GM18508 (cell line): ENCODE results near the gene ANP32E.
"Not testable (repeated sequence)": the region's sequence is repeated elsewhere in the genome, so short reads cannot be mapped to it uniquely, and the experiment has no call there.

Experiments used
- ATAC-seq: cut with Tn5 transposase; IDR thresholded peaks from one replicate; pipeline ENCODE4 v1.9.1; 2021; ENCODE audit warnings: moderate number of reproducible peaks; ENCODE audit not compliant: insufficient read depth, unreplicated experiment

The ANP32E gene

DNA sequence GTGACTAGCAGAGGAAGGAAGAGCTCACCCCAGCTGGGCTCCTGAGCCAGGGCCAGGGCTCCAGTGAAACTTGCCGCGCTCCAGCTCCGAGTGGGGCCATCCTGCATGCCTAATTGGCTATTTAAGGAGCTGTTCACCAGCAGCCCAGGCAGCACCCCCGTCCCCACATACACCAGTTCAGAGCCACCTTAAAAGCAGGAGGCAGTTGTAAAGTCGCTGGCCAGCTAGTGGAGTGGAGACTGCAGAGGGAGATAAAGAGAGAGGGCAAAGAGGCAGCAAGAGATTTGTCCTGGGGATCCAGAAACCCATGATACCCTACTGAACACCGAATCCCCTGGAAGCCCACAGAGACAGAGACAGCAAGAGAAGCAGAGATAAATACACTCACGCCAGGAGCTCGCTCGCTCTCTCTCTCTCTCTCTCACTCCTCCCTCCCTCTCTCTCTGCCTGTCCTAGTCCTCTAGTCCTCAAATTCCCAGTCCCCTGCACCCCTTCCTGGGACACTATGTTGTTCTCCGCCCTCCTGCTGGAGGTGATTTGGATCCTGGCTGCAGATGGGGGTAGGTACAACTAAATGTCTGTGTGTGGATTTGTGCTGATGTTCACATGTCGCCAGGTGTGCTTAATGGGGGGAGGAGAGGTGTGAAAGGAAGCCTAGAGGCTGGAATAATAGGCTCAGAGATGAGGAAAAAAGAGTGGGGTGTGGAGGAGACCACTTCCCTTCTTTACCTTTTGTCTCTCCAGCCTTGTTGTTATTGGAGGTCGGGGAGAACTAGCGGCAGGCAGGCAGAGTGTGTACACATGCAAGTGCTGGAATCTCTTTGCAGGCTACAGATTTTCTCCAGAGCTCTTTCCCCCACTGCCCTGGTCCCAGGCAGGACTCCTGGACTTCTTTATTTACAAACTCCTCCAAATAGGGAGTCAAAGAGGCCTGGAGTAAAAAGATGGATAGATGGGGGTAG is 22.0 kb upstream of the ANP32E start, which contains the start of gene CA14:
Gene CA14, plus strand, starts transcription at position 151 of the 962 bp plus-strand sequence. Its CDS starts 355 bp downstream, at position 506.
- no peak for ATAC-seq

DNA sequence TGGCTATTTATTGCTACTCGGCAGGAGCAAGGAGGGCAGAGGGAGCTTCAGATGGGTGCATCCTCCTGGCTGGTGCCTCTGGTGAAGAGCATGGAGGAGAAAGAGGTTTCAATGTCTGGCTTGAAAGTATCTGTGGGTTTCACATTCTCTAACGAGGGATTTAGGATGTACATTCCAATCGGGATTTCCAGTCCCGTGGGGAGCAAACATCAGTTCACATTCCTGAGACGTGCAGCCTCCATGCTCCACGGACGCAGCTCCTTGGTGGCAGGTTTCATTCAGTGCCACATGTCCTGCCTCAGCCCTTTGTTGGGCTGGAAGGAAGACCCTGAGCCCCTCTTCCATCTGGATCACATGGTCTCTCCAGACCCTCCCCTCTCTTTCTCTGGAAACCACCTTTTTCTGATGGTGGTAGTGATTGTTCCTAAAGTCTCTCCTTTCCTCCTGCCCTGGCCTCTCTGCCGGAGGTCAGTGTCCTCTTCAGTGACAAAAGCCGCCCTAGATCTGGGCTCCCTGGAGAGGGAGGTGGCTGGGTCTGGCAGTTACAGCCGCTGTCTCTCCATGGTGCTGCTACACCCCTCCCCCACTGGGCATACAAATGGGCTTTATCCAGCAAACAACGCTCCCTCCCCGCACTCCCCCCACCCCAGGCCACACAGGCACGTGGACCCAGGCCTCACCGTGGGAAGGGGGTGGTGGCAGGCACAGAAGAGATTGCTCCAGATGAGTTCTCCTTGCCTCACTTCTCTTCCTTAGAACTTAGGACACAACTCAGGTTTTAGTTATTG is 20.8 kb upstream of the ANP32E start:
- no peak for ATAC-seq

GRCh38 chr1:150256198-150256553 is 20.3 kb upstream of the ANP32E start:
- no peak for ATAC-seq

DNA sequence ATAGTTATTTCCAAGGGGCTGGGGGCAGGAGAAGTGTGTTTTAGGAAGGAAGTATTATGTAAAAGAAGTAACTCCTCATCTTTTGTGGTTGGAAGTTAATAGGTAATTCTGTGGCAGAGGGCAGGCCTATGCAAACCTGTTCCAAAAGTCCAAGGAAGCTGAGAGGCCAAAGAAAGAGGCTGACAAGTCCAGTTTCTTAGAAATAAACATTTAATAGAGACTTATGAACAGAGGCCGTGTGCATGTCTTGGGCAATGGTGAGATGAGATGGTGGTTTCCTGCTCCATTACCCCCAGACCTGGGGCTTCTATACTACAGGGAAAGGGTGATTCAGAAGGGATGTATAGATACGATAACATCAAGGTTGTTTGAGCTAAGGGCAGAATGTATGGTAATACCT is 14.0 kb upstream of the ANP32E start:
- no peak for ATAC-seq

- no peak for ATAC-seq
These were observed 7.1 kb upstream of the ANP32E start for GRCh38 chr1:150243003-150243402.

- no peak for ATAC-seq
These were observed 1.8 kb upstream of the ANP32E start for GRCh38 chr1:150237746-150238145.

- not testable (repeated sequence) for ATAC-seq
These were observed 1.3 kb upstream of the ANP32E start for GRCh38 chr1:150237176-150237575.

DNA sequence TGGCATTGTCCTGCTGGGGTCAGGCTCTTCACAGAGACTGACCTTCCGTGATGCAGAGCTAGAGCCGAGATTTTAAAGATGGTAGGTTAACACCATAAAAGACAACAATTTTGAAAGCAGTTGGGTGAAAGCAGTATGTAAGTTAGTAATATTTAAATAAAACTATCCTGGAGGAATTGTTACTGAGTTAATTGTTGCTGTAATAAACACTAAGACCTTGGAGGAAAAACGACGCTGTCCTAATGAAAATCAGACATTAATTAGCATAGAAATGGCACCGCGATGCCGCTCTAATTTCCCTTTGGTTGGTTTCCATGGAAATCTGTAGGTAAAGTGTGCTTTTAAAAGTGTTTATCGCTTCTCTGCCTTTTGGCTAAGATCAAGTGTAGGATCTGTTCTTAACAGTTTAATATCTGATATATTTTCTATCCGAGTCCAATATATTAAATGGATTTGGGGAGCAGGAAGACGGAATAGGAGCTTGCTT is 745 bp upstream of the ANP32E start:
- no peak for ATAC-seq

DNA sequence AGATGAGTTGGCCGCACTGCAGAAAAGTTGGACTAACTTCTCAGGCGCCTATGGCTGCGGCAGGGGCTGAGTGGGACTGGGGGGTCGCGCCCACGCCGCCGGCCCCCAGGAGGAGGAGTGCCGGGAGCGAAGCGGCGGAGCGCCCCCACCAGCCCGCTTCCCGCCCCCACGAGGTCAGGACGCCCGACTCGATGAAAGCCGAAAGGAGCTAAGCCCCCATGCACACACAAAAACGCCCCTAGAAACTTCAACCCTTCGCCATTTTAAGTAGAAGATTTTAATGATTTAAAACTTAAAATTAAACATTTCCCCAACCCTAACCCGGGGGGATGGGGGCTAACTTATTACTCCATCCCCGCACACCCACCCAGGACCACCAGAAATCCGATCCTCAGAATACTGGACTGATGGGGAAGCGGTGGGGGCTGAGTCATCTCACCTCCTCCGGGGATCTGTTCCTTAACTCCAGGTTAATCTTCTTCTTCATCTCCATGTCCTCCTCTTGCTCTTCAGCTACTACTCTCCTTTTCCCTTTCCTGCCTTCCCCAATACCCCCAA is 539 bp downstream of the ANP32E start:
- no peak for ATAC-seq

- ATAC-seq, result no peak
These were observed 1.2 kb downstream of the ANP32E start for GRCh38 chr1:150234566-150235293.

GRCh38 chr1:150234309-150234565 is 1.7 kb downstream of the ANP32E start:
- no peak for ATAC-seq

DNA sequence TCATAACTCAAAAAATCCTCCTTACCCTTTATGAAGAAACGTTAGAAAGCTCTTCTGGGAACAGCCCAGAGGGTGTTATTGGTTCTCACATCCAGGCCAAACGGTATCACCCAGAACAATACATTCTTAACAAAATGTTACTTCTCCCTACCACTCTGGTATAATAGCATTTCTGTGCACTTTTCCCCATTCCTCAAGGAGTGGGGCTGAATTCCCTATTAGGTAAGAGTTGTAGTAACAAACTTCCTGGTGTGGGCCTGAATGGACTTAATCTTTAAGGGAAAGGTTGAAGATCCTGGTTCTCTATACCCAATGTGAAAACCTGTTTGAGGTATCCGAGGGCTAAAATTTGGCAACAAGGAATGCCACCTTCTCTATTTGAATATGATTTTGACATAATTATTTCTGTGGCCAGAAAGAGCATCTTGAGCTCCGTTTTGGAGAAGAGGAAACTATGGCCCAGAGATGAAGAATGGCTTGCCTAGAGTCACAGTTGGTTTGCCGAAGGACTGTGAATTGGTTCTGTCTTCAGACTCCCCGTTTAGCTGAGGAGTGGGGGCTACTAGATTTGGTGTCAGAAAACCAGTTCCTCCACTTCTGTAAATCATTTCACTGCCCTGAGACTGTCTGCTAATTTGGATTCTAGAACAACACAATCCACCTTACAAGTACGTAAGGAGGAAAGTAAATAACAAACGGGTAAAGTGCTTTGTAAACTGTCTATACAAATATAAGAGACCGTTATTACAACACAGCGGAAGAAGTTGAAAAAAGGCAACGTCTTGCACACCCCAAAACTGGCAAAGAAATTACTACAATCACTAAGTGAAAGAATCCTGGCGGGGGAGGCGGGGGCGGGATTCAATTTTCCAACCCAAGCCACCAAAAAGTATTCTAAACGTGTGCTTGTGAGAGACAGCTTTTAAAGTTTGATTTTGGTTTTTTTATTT is 2.3 kb downstream of the ANP32E start:
- no peak for ATAC-seq

- not testable (repeated sequence) for ATAC-seq
These were observed 3.0 kb downstream of the ANP32E start for GRCh38 chr1:150232921-150233320.

DNA sequence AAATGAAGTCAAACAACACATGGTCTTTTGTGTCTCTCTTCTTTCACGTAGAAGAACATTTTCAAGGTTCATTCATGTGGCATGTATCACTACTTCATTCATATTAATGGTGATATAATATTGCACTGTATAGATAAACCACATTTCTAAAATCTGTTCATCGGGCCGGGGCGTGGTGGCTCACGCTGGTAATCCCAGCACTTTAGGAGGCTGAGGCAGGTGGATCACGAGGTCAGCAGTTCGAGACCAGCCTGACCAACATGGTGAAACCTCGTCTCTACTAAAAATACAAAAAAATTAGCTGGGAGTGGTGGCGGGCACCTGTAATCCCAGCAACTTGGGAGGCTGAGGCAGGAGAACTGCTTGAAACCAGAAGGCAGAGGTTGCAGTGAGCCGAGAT is 7.7 kb downstream of the ANP32E start:
- not testable (repeated sequence) for ATAC-seq

DNA sequence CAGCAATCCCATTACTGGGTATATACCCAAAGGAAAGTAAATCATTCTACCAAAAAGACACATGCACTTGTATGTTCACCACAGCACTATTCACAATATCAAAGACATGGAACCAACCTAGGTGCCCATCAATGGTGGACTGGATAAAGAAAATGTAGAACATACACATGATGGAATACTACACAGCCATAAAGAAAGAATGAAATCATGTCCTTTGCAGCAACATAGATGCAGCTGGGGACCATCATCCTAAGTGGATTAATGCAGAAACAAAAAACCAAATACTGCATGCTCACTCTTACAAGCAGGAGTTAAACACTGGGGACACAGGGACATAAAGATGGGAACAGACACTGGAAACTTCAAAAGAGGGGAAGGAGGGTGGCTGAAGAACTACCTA is 8.7 kb downstream of the ANP32E start:
- no peak for ATAC-seq

DNA sequence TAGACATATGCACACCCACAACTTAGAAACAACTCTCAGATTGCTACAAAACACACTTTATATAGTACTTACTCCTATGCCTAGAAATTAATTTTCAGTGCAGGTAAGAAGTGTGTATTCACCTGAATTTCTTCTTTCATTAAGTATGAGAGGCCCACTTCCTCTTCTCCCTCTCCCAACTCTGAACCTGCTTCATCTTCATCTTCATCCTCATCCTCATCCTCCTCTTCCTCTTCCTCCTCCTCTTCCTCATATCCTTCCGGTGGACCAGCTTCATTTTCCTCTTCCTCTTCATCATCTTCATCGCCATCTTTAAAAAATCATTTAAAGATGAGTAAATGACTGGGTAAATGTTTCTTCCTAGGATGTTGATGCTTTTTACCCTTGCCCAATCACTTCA is 9.4 kb downstream of the ANP32E start:
- ATAC-seq, result no peak

DNA sequence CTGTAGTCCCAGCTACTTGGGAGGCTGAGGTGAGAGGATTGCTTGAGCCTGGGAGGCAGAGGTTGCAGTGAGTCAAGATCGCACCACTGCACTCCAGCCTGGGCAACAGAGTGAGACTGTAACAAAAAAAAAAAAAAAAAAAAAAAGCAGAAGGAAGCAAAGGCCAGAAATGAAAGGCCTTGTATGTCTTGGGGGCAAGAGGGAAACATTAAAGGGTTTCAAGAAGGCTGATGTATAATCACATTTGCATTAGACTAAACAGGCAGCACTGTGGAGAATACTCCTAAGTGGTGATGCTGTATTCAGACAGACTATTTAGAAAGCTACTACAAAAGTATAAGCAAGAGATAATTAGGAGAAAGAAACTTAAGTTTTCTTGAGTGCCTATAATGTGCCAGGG is 10.4 kb downstream of the ANP32E start:
- ATAC-seq, result no peak

GRCh38 chr1:150224983-150225382 is 10.9 kb downstream of the ANP32E start:
- no peak for ATAC-seq

GRCh38 chr1:150221552-150221951 is 14.4 kb downstream of the ANP32E start:
- no peak for ATAC-seq
